ENCODE measurements around the gene SDK2.

DNA sequence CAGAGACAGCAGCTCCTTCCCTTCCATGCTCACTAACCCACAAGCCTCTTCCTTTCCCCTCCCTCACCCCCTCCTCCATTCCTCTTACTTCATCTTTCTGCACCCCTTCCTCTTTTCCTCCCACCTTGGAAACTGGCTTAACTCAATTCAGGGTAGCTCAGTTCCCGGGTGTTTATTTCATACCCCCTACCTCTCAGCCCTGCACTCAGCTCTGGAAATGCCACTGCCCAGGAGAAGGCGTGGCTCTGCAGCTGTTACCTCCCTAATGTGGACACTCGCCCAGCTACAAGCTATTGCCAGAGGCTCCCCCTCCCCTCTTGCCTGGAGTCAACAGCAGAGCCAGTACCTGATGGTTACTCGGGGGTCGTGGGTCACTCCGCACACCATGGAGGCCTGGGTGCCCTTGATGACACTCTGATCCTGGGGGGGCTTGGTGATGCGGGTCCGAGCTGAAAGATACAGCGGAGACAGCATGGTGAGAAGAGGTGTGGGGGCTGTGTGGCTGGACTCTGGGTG is 214.0 kb downstream of the SDK2 start:
- TF ChIP-seq ATF2 (tag by site-specific recombination; IDR thresholded peaks at IDR 0.05; ENCODE audit: low read depth) (no peak), ZBTB44 (tag by site-specific recombination; IDR thresholded peaks at IDR 0.05) (no peak), ZBTB7A (tag by site-specific recombination; IDR thresholded peaks at IDR 0.05; ENCODE audit: low read depth) (no peak), ZNF768 (tag by site-specific recombination; IDR thresholded peaks at IDR 0.05) (no peak), TSHZ1 (tag by site-specific recombination; IDR thresholded peaks at IDR 0.05; ENCODE audit: borderline replicate concordance) (no peak), REST (tag by site-specific recombination; IDR thresholded peaks at IDR 0.05) (no peak), ZFP69B (tag by site-specific recombination; IDR thresholded peaks at IDR 0.05) (no peak), ZNF664 (tag by site-specific recombination; IDR thresholded peaks at IDR 0.05) (no peak), ZNF274 (IDR thresholded peaks at IDR 0.05; ENCODE audit: low read length) (no peak), ZNF274 (tag by site-specific recombination; IDR thresholded peaks at IDR 0.05; ENCODE audit: borderline replicate concordance) (no peak), ZNF423 (tag by site-specific recombination; IDR thresholded peaks at IDR 0.05) (no peak), HOXC10 (CRISPR knock-in tag; IDR thresholded peaks at IDR 0.05) (no peak), ZNF354C (tag by site-specific recombination; IDR thresholded peaks at IDR 0.05; ENCODE audit: borderline replicate concordance, low read depth) (no peak)
- TF ChIP-seq, protein P1, sequence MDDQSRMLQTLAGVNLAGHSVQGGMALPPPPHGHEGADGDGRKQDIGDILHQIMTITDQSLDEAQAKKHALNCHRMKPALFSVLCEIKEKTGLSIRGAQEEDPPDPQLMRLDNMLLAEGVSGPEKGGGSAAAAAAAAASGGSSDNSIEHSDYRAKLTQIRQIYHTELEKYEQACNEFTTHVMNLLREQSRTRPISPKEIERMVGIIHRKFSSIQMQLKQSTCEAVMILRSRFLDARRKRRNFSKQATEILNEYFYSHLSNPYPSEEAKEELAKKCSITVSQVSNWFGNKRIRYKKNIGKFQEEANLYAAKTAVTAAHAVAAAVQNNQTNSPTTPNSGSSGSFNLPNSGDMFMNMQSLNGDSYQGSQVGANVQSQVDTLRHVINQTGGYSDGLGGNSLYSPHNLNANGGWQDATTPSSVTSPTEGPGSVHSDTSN (CRISPR knock-in tag; IDR thresholded peaks at IDR 0.05), result no peak
- TF ChIP-seq, protein P2, sequence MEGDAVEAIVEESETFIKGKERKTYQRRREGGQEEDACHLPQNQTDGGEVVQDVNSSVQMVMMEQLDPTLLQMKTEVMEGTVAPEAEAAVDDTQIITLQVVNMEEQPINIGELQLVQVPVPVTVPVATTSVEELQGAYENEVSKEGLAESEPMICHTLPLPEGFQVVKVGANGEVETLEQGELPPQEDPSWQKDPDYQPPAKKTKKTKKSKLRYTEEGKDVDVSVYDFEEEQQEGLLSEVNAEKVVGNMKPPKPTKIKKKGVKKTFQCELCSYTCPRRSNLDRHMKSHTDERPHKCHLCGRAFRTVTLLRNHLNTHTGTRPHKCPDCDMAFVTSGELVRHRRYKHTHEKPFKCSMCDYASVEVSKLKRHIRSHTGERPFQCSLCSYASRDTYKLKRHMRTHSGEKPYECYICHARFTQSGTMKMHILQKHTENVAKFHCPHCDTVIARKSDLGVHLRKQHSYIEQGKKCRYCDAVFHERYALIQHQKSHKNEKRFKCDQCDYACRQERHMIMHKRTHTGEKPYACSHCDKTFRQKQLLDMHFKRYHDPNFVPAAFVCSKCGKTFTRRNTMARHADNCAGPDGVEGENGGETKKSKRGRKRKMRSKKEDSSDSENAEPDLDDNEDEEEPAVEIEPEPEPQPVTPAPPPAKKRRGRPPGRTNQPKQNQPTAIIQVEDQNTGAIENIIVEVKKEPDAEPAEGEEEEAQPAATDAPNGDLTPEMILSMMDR (tag by site-specific recombination; IDR thresholded peaks at IDR 0.05), result no peak
